Muscle layer of colon (tissue), 2 donors: Measurements from ENCODE around the gene CPNE1.

Experiments
- H3K27ac ChIP-seq: one replicate; pipeline ENCODE4 v1.7.0; 2013; ENCODE audit warnings: low read depth, mild to moderate bottlenecking, low read length, moderate library complexity
- H3K27me3 ChIP-seq, 2 donors: one replicate each; pipeline ENCODE4 v1.7.0; 2013; ENCODE audit warnings: low read length in 2 of 2, mild to moderate bottlenecking in 2 of 2; ENCODE audit not compliant: insufficient read depth in 2 of 2, control insufficient read depth in 1 of 2
- H3K36me3 ChIP-seq: one replicate; pipeline ENCODE4 v1.7.0; 2013; ENCODE audit warnings: mild to moderate bottlenecking, low read length; ENCODE audit not compliant: insufficient read depth
- H3K4me1 ChIP-seq: one replicate; pipeline ENCODE4 v1.7.0; 2013; ENCODE audit warnings: mild to moderate bottlenecking, low read length; ENCODE audit not compliant: insufficient read depth
- H3K4me3 ChIP-seq, 2 donors: one replicate each; pipeline ENCODE4 v1.7.0; 2013; ENCODE audit warnings: low read length in 2 of 2, low read depth in 1 of 2, mild to moderate bottlenecking in 1 of 2, moderate library complexity in 1 of 2
- H3K9ac ChIP-seq: one replicate; pipeline ENCODE4 v1.7.0; 2013; ENCODE audit warnings: low read length
- H3K9me3 ChIP-seq: one replicate; pipeline ENCODE4 v1.7.0; 2013; ENCODE audit warnings: mild to moderate bottlenecking, low read length
- donor health status: abdominal sarcoma.
- donor health status: Adenocarcinoma of cecum.

The CPNE1 gene

DNA sequence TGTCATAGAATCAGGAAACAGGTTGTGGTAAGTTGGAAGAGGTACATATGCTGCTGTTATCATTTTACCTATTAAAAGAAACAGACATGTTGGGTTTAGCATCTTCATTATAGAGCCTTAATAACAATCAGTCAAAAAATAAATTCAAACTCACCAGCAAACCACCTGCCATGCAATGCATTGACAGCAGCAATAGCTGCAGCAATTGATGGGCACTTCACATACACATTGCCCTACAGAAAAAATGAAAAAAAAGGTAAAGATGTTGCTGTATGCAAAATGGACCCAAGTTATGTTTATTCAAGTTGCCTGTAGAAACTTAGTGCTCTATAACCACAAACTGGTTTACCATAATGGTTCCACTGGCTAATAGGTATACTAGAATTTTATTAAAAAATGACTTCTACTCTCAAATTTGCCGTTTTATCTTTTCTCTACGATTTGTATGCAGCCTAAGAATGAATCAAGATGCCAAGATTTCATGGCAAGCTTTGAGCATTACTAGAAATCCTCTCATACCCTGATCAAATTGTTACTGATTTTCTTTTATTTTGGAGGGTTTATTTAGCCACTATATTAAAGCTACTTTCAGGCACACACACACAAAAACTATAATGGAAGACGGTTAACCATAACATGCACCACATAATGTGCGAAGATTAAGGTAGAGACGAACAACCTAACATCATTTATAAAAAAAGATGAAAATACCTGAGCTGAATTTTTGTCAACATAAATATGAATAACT lies 40.0 kb upstream of the CPNE1 start:
- Histone ChIP-seq H3K4me3 (no peak overlapping the region), H3K27ac (no peak overlapping the region), H3K9ac (no peak overlapping the region), H3K27me3 (no peaks in the 10 kb centered on the region), H3K4me1 (peaks cover 12% of the 10 kb centered on the region), H3K9me3 (no peaks in the 10 kb centered on the region), H3K36me3 (peaks cover 52% of the 10 kb centered on the region)

- no peak overlapping the region for H3K4me3 ChIP-seq
- peaks cover 45% of the 10 kb centered on the region for H3K36me3 ChIP-seq
- no peaks in the 10 kb centered on the region for H3K27me3 ChIP-seq
- peaks cover 9% of the 10 kb centered on the region for H3K4me1 ChIP-seq
- no peak overlapping the region for H3K9ac ChIP-seq
- no peaks in the 10 kb centered on the region for H3K9me3 ChIP-seq
- H3K27ac ChIP-seq, result no peak overlapping the region
These were observed 38.4 kb upstream of the CPNE1 start for GRCh38 chr20:35702824-35703695.

DNA sequence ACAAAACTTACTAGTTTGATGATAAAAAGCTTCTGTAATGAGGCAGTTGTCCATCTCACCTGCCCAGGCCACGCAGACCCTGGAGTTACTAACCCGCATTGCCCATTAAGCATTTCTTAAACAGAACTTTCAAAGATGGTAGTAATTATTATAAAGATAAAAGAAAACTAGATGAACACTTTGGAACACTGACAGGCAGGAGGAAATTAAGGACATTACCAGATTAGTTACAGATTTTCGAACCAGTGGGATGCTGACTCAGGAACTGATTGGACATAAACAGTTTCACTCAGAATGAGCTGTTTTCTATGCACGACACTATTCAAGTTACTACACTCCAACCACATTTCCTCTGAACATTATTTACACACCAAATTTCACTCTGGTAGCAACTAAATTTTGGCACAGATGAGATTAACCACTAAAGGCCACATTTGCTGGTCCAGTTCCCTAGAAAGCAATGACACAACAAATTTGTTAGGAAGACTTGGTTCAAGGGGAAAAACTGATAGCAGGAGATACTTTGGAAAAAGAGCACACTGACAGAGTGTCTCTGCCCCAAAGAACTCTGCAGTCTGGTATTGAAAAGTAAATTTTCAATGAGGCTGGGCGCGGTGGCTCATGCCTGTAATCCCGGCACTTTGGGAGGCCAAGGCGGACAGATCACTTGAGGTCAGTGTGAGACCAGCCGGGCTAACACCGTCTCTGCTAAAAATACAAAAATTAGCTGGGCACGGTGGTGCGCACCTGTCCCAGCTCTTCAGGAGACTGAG lies 37.5 kb upstream of the CPNE1 start:
- Histone ChIP-seq H3K4me1 (peaks cover 17% of the 10 kb centered on the region), H3K9me3 (no peaks in the 10 kb centered on the region), H3K36me3 (peaks cover 45% of the 10 kb centered on the region), H3K27ac (no peak overlapping the region), H3K4me3 (no peak overlapping the region), H3K27me3 (no peaks in the 10 kb centered on the region), H3K9ac (no peak overlapping the region)

DNA sequence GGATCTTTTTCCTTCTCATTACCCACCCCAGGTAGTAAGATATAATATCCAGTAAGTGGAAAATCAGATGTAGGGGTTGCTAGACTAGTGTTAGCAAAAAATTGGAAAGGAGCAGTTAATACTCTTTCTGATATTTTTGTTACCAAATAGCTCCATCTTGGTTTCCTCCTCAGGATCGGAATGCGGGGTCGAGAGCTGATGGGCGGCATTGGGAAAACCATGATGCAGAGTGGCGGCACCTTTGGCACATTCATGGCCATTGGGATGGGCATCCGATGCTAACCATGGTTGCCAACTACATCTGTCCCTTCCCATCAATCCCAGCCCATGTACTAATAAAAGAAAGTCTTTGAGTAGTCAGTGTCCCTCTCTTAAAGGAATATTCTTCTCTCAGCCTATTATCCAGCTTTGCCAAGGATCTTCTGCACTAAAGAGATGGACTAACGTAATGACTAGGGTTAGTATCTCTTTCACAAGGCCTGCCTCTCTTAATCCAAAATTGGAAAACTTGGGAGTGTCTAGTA lies 36.0 kb upstream of the CPNE1 start:
- Histone ChIP-seq H3K27me3 (no peaks in the 10 kb centered on the region), H3K4me3 (no peak overlapping the region), H3K27ac (peak overlapping the region; percentile 56), H3K36me3 (peaks cover 42% of the 10 kb centered on the region), H3K9ac (no peak overlapping the region), H3K9me3 (no peaks in the 10 kb centered on the region), H3K4me1 (peaks cover 18% of the 10 kb centered on the region)

GRCh38 chr20:35699957-35700624 lies 35.4 kb upstream of the CPNE1 start:
- Histone ChIP-seq H3K9ac (peak overlapping the region; percentile 66), H3K27ac (peak overlapping the region; percentile 96), H3K27me3 (no peaks in the 10 kb centered on the region), H3K4me1 (peaks cover 18% of the 10 kb centered on the region), H3K4me3 (peak overlapping the region; percentile 71 to 95), H3K36me3 (peaks cover 44% of the 10 kb centered on the region), H3K9me3 (no peaks in the 10 kb centered on the region)

- Histone ChIP-seq H3K9me3 (no peaks in the 10 kb centered on the region), H3K27me3 (no peaks in the 10 kb centered on the region), H3K4me3 (peak within 1 kb of the TSS; percentile 71 to 95), H3K9ac (peak within 1 kb of the TSS; percentile 66), H3K27ac (peak within 1 kb of the TSS; percentile 96), H3K4me1 (peaks cover 18% of the 10 kb centered on the region), H3K36me3 (peaks cover 38% of the 10 kb centered on the region)
These were observed 34.6 kb upstream of the CPNE1 start, which contains the start of the genes NFS1 and ROMO1 for GRCh38 chr20:35699127-35699956. Gene NFS1 (minus strand): TSS chr20:35699352. CDS start chr20:35699288, 64 bp downstream. Gene ROMO1 (plus strand): TSS chr20:35699405. CDS start chr20:35699633, 228 bp downstream.

DNA sequence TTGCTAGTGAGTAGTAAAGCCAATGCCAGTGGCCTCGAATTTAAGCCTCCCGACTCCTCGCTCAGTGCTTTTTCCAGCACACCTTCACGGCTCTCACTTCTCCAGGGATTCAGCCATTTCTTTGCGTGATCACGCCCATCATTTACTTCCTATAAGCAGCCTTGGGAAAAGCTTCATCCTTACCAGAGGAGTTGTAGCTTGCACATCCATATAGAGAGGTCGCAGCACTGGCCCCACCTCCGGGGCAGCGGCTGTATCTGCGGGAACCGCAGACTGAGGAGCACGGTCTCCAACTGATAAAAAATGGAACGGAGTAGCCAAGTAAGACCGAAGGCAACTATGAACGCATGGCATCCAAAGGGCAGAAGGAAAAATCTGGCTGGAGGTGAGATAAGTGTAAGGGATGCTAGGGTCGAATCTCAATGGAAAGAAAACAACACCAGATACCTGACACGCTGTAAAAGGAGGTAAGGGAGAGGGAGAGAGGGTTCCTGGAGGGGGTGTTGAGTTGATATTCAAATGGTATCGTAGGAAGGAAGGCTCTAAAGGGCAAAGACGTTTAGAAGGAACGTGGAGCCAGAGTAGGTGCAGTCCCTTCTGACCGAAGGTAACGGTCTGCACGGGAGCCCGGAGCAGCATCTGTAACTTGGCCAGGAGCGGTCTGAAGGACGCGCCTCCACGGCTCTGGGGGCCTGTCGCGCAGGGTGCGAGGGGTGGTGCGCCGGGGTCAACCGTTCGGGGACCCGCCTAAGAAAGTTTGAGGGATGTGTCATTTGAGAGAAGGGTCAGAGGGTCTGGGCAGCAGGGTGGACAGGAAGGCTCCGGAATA lies 33.8 kb upstream of the CPNE1 start:
- peak overlapping the region; percentile 96 for H3K27ac ChIP-seq
- no peaks in the 10 kb centered on the region for H3K9me3 ChIP-seq
- H3K4me3 ChIP-seq, result peak overlapping the region; percentile 71 to 95
- no peaks in the 10 kb centered on the region for H3K27me3 ChIP-seq
- peak overlapping the region; percentile 66 for H3K9ac ChIP-seq
- peaks cover 30% of the 10 kb centered on the region for H3K36me3 ChIP-seq
- H3K4me1 ChIP-seq, result peaks cover 18% of the 10 kb centered on the region

GRCh38 chr20:35697696-35698297 lies 33.1 kb upstream of the CPNE1 start:
- no peak overlapping the region for H3K27ac ChIP-seq
- H3K36me3 ChIP-seq, result peaks cover 25% of the 10 kb centered on the region
- peak overlapping the region; percentile 71 to 95 for H3K4me3 ChIP-seq

DNA sequence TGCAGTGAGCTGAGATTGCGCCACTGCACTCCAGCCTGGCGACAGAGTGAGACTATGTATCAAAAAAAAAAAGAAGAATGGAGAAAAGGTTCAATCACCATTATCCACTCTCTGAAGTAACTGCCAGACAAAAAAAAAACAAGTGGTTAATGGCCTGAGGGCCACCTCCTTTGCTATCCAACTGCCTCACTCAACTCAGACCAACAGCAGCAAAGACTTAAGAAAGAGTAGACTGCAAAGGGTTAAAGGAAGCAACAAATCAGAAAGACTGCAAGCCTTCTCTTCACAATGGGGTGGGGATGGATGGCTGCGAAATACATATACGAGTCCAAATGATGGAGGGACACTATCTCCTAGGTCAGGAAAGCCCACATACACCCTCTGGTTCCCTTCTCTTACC lies 31.3 kb upstream of the CPNE1 start:
- Histone ChIP-seq H3K4me3 (no peak overlapping the region), H3K9ac (no peak overlapping the region), H3K9me3 (no peaks in the 10 kb centered on the region), H3K36me3 (peaks cover 15% of the 10 kb centered on the region), H3K27me3 (no peaks in the 10 kb centered on the region), H3K4me1 (peaks cover 18% of the 10 kb centered on the region), H3K27ac (no peak overlapping the region)

More at GRCh38 chr20:35697696-35698297, 33.1 kb upstream of the CPNE1 start:
- H3K4me1 ChIP-seq, result peaks cover 18% of the 10 kb centered on the region
- H3K27me3 ChIP-seq, result no peaks in the 10 kb centered on the region
- H3K9me3 ChIP-seq, result no peaks in the 10 kb centered on the region
- no peak overlapping the region for H3K9ac ChIP-seq
